Fibroblast of lung (primary cell): Measurements from ENCODE around the gene IMP3. TPM values are rescaled to one million over a fixed set of nuclear protein-coding genes. Genes with fewer than 3 reads are reported as not detected.
A peak's percentile ranks its signal among the peaks of the same experiment; 100 is the strongest.

Experiments
- DNase-seq, 2 donors: peaks; one replicate each; pipeline versions ENCODE4 v3.0.0 to v3.0.0-alpha.2; 2010; ENCODE audit warnings: low read depth in 2 of 2
- H2AFZ ChIP-seq: 2 replicates; pipeline ENCODE4 v1.5.1; 2012; ENCODE audit warnings: low read length, control low read depth, inconsistent platforms
- H3K27ac ChIP-seq: 2 replicates; pipeline ENCODE4 v1.5.1; 2011; ENCODE audit warnings: low read length, control low read depth; ENCODE audit not compliant: insufficient read depth
- H3K27me3 ChIP-seq: 2 replicates; pipeline ENCODE4 v1.5.1; 2011; ENCODE audit warnings: mild to moderate bottlenecking, low read length; ENCODE audit not compliant: control insufficient read depth, insufficient read depth
- H3K36me3 ChIP-seq: 2 replicates; pipeline ENCODE4 v1.5.1; 2011; ENCODE audit warnings: low read length; ENCODE audit not compliant: control insufficient read depth, insufficient read depth
- H3K4me1 ChIP-seq: 2 replicates; pipeline ENCODE4 v1.5.1; 2011; ENCODE audit warnings: low read length; ENCODE audit not compliant: control insufficient read depth, insufficient read depth; ENCODE audit errors: extremely low read depth
- H3K4me2 ChIP-seq: 2 replicates; pipeline ENCODE4 v1.5.1; 2011; ENCODE audit warnings: low read length, control low read depth; ENCODE audit not compliant: insufficient read depth; ENCODE audit errors: extremely low read depth
- H3K4me3 ChIP-seq, 4 experiments: fragments of 200-600 bp in 1 of 4; sonication (generic) in 1 of 4; replicated peaks in 1 of 4; 2 replicates each; pipeline ENCODE4 v1.5.1; 2011 to 2016; ENCODE audit warnings: low read length in 4 of 4, low read depth in 3 of 4, mild to moderate bottlenecking in 3 of 4, control low read depth in 2 of 4, inconsistent platforms in 1 of 4, mixed read lengths in 1 of 4; ENCODE audit not compliant: insufficient read depth in 1 of 4; ENCODE audit errors: control extremely low read depth in 1 of 4
- H3K79me2 ChIP-seq: 2 replicates; pipeline ENCODE4 v1.5.1; 2012; ENCODE audit warnings: mild to moderate bottlenecking, low read length, inconsistent platforms; ENCODE audit not compliant: control insufficient read depth, insufficient read depth
- H3K9ac ChIP-seq: 2 replicates; pipeline ENCODE4 v1.5.1; 2011; ENCODE audit warnings: mild to moderate bottlenecking, low read length, control low read depth; ENCODE audit not compliant: insufficient read depth
- H3K9me3 ChIP-seq: 2 replicates; pipeline ENCODE4 v1.5.1; 2012; ENCODE audit warnings: low read depth, low read length; ENCODE audit not compliant: control insufficient read depth, insufficient read depth
- H4K20me1 ChIP-seq: 2 replicates; pipeline ENCODE4 v1.5.1; 2011; ENCODE audit warnings: low read length; ENCODE audit not compliant: control insufficient read depth, insufficient read depth; ENCODE audit errors: extremely low read depth
- EZH2 ChIP-seq: IDR thresholded peaks from 2 replicates; pipeline ENCODE4 v1.5.1; 2012; ENCODE audit warnings: low read length, control low read depth, mild to moderate bottlenecking; ENCODE audit errors: missing control alignments
- polyA plus RNA-seq, 2 donors: library from polyadenylated mRNA; depleted of rRNA in 1 of 2; stranded (reverse) in 1 of 2; unstranded in 1 of 2; fragments of >200 nt; gene quantifications; 2 replicates each; pipeline ENCODE4 v1.2.1, GENCODE V29; 2011 to 2012; ENCODE audit warnings: missing spikeins in 1 of 2
- total RNA-seq: library from RNA; depleted of rRNA; stranded (reverse); fragments of >200 nt; gene quantifications from 2 replicates; pipeline ENCODE4 v1.2.1, GENCODE V29; 2014
- TF ChIP-seq, protein P1 (sequence below), 2 donors: IDR thresholded peaks in 1 of 2; conservative IDR thresholded peaks in 1 of 2; 1 replicate in 1 of 2; 2 replicates in 1 of 2; pipeline ENCODE4 v1.5.1; 2011 to 2012; ENCODE audit warnings: low read length in 2 of 2, control low read depth in 1 of 2, inconsistent platforms in 1 of 2, low read depth in 1 of 2, mild to moderate bottlenecking in 1 of 2

The IMP3 gene
- total and polyA plus RNA-seq, 2 donors (not counting 1 experiment from before 2014, with no cell fraction given), result 34.0 to 45.1 TPM

DNA sequence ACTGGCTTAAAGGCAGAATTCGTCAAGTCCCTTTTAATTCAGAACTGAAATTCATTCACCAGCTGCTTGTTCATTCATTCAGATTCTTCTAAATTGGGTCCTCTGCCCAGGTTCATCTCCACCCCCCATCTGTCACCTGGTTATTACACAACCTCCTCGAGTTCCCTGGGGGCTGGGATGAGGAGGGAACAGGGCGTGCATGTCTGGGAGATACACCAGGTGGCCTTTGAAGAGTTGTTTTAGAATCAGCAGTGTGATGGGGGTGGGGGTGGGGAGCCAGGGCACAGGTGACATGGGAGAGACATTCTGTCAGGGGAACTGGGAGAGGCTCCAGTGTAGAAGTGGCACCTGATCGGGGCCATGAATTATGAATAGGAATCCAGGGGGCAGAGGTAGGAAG is 15.9 kb upstream of the IMP3 start:
- H3K79me2 ChIP-seq, result peaks cover 72% of the 10 kb centered on the region

DNA sequence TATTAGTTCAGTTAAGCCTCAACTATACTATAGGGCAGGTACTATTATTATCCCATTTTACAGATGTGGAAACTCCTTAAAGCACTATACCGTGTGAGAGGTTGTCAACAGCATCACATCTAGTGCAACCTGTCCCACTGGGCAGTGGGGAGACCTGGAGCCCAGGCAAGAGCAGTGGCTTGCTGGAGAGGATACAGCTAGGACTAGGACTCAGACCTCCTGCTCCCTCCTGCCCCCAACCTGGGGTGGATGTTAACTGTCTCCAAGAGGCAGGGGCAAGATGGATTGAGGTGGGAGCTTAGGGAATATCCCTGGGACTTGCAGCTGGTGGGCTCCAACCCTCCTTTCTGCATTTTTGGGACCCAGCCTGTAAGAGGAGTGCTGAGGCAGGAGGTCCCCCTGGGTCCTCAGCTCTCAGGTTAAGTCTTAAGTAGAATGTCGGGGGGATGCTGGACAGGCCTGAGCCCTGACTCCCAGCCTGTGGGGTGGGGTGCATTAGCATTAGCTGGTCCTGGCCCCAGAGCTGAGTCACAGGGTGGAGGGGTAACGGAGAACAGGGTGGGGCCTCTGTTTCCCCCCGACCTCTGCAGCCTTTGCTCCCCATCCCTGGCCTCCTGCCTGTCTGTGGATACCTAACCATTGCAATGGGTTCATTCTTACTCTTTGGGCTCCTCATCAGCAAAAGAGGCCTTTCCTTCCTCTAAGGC is 14.3 kb upstream of the IMP3 start:
- Histone ChIP-seq H2AFZ (no peak overlapping the region), H3K79me2 (peaks cover 86% of the 10 kb centered on the region), H3K27me3 (no peaks in the 10 kb centered on the region), H3K27ac (no peak overlapping the region), H3K4me2 (no peak overlapping the region), H4K20me1 (no peaks in the 10 kb centered on the region), H3K4me1 (peaks cover 35% of the 10 kb centered on the region), H3K36me3 (peaks cover 24% of the 10 kb centered on the region), H3K9me3 (no peaks in the 10 kb centered on the region), H3K9ac (no peak overlapping the region), H3K4me3 (no peak overlapping the region)
- no peak for DNase-seq
- TF ChIP-seq, protein P1, sequence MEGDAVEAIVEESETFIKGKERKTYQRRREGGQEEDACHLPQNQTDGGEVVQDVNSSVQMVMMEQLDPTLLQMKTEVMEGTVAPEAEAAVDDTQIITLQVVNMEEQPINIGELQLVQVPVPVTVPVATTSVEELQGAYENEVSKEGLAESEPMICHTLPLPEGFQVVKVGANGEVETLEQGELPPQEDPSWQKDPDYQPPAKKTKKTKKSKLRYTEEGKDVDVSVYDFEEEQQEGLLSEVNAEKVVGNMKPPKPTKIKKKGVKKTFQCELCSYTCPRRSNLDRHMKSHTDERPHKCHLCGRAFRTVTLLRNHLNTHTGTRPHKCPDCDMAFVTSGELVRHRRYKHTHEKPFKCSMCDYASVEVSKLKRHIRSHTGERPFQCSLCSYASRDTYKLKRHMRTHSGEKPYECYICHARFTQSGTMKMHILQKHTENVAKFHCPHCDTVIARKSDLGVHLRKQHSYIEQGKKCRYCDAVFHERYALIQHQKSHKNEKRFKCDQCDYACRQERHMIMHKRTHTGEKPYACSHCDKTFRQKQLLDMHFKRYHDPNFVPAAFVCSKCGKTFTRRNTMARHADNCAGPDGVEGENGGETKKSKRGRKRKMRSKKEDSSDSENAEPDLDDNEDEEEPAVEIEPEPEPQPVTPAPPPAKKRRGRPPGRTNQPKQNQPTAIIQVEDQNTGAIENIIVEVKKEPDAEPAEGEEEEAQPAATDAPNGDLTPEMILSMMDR (conservative IDR thresholded peaks at IDR 0.05 in 1 of 2, IDR thresholded peaks at IDR 0.05 in 1 of 2; ENCODE audit: low read depth in 1 of 2, low read length in 2 of 2), result no peak
- no peak for TF ChIP-seq EZH2

More for the DNA sequence above, 15.9 kb upstream of the IMP3 start:
- Histone ChIP-seq H3K9me3 (no peaks in the 10 kb centered on the region), H3K9ac (no peak overlapping the region), H3K36me3 (peaks cover 23% of the 10 kb centered on the region), H3K4me2 (no peak overlapping the region), H3K27me3 (no peaks in the 10 kb centered on the region), H2AFZ (no peak overlapping the region), H3K4me3 (no peak overlapping the region), H4K20me1 (no peaks in the 10 kb centered on the region), H3K27ac (no peak overlapping the region), H3K4me1 (peaks cover 35% of the 10 kb centered on the region)
- no peak for DNase-seq
- TF ChIP-seq, protein P1 (conservative IDR thresholded peaks at IDR 0.05 in 1 of 2, IDR thresholded peaks at IDR 0.05 in 1 of 2; ENCODE audit: low read depth in 1 of 2, low read length in 2 of 2), result no peak
- no peak for TF ChIP-seq EZH2

DNA sequence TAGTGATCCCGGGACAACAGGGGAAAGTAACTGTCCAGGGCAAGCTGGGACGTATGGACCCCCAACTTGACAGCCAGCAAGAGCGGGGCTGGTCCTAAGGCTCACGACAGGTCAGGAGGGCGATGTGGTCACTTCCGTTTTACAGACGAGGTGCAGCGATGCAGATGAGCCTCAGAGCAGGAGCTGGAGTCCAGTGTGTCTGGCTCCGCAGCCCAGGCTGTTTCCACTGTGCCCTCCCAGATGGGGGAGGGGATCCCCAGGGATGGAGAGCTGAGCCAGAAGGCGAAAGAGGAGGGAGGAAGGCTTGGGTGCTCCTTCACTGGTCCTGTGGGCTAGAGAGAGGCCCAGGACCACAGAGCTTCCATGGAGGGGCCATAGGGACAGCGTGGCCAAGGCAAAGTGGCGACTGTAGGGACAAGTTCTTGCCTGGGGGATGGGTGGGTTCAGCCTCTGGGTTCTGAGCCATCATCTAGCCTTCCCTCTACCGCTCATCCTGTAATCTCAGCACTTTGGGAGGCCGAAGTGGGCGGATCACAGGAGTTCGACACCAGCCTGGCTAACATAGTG is 13.4 kb upstream of the IMP3 start:
- Histone ChIP-seq H3K36me3 (peaks cover 23% of the 10 kb centered on the region), H3K4me3 (peak overlapping the region in 1 of 4 experiments; percentile 90), H3K79me2 (peaks cover 92% of the 10 kb centered on the region), H3K4me1 (peaks cover 35% of the 10 kb centered on the region), H2AFZ (no peak overlapping the region), H4K20me1 (no peaks in the 10 kb centered on the region), H3K27me3 (no peaks in the 10 kb centered on the region), H3K27ac (peak overlapping the region; percentile 45), H3K9ac (no peak overlapping the region), H3K4me2 (peak overlapping the region; percentile 57), H3K9me3 (no peaks in the 10 kb centered on the region)
- TF ChIP-seq, protein P1 (conservative IDR thresholded peaks at IDR 0.05 in 1 of 2, IDR thresholded peaks at IDR 0.05 in 1 of 2; ENCODE audit: low read depth in 1 of 2, low read length in 2 of 2), result no peak
- TF ChIP-seq EZH2, result no peak
- DNase-seq, result no peak
